ENCODE measurements around the gene MDP1. TPM values are rescaled to one million over a fixed set of nuclear protein-coding genes. Genes with fewer than 3 reads are reported as not detected.

Gene MDP1
- total RNA-seq, 1 donor from 2014 or later: 16.6 TPM

DNA sequence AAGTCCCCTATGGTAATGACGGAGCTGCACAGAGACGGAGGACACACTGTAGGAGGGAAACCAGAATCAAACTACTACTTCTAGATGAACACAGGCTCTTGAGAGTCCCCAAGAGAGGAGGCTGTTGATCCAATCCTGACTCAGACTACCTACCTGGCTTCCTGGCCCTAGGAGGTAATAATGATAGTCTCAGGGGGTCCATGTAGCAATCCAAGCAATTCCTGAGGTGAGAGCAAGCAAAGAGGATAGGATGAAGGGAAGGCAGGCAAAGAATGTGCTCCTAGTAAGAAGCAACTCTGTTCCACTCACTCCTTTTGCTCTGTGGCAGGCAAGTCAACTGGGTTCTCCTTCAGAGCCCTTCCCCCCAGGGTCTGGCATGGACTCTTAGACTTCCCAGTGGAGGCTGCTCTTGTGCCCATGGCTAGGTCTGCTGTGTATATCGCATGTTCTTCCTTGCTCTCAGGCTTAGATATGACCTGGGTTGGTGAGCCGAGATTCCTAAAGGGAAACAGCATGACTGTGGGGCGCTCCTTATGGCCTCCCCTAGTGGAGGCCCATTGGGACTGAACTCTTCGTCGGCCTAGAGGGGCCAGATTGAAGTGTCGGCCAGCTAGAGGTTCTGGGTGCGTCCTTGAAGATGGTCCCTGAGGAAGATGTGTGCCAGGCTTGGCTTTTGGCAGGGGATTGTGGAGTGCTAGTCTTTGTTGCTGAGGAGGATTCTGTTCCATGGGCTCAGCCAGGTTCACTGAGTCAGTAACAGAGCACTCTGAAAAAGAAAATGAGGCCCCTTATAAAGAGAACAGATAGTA is 24.4 kb upstream of the MDP1 start:
- no peaks in the 10 kb centered on the region for H3K27me3 ChIP-seq (ENCODE audit: low read depth)
- peak overlapping the region; percentile 8 for H3K27ac ChIP-seq (replicated peaks)
- H3K9me3 ChIP-seq (replicated peaks): no peaks in the 10 kb centered on the region
- H3K4me3 ChIP-seq: peak overlapping the region; percentile 85
- intact Hi-C loops (cut with micrococcal nuclease): no loop called here
- H3K36me3 ChIP-seq: peaks cover 62% of the 10 kb centered on the region
- DNase-seq: no peak
- TF ChIP-seq, protein P1, sequence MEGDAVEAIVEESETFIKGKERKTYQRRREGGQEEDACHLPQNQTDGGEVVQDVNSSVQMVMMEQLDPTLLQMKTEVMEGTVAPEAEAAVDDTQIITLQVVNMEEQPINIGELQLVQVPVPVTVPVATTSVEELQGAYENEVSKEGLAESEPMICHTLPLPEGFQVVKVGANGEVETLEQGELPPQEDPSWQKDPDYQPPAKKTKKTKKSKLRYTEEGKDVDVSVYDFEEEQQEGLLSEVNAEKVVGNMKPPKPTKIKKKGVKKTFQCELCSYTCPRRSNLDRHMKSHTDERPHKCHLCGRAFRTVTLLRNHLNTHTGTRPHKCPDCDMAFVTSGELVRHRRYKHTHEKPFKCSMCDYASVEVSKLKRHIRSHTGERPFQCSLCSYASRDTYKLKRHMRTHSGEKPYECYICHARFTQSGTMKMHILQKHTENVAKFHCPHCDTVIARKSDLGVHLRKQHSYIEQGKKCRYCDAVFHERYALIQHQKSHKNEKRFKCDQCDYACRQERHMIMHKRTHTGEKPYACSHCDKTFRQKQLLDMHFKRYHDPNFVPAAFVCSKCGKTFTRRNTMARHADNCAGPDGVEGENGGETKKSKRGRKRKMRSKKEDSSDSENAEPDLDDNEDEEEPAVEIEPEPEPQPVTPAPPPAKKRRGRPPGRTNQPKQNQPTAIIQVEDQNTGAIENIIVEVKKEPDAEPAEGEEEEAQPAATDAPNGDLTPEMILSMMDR (IDR thresholded peaks at IDR 0.05; ENCODE audit: borderline replicate concordance): no peak
- peaks cover 62% of the 10 kb centered on the region for H3K4me1 ChIP-seq

DNA sequence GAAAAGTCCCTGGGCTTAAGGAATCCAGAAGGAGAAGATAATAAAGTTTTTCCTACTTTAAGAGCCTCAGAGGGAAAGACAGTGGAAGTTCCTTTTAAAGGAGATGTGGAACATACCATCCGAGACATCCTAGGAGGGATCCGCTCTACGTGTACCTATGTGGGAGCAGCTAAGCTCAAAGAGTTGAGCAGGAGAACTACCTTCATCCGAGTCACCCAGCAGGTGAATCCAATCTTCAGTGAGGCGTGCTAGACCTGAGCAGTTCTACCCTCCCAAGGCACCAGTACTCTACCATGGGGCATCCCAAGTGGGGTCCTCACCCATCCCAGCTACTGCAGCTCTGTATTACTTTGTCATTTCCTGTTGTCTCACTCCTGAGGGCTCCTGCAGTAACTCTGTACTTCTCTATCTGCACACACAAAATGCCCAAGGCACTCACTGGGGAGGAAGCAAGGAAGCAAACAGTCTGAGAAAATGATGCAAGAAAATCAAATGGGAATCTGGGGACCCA is 22.7 kb upstream of the MDP1 start:
- H3K27me3 ChIP-seq (ENCODE audit: low read depth): no peaks in the 10 kb centered on the region
- H3K4me1 ChIP-seq: peaks cover 76% of the 10 kb centered on the region
- peaks cover 66% of the 10 kb centered on the region for H3K36me3 ChIP-seq
- intact Hi-C loops (cut with micrococcal nuclease): no loop called here
- no peak for DNase-seq
- H3K27ac ChIP-seq (replicated peaks): no peak overlapping the region
- H3K4me3 ChIP-seq: no peak overlapping the region
- H3K9me3 ChIP-seq (replicated peaks): no peaks in the 10 kb centered on the region
- TF ChIP-seq, protein P1 (IDR thresholded peaks at IDR 0.05; ENCODE audit: borderline replicate concordance): no peak

DNA sequence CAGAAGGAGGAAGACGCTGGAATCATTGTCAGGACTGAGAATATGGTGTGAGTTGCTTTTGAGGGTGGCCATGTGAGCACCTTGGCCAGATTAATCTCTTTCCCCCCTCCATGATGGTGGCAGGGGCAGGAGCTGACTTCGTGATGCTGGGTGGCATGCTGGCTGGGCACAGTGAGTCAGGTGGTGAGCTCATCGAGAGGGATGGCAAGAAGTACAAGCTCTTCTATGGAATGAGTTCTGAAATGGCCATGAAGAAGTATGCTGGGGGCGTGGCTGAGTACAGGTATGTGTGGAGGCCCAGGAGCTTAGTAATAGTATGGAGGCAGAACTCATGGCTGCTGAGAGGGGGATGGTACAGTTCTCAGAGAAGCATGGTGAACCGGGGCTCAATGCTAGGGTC is 22.3 kb upstream of the MDP1 start:
- no peak for DNase-seq
- Histone ChIP-seq H3K27me3 (ENCODE audit: low read depth) (no peaks in the 10 kb centered on the region), H3K4me3 (no peak overlapping the region), H3K27ac (replicated peaks) (no peak overlapping the region), H3K36me3 (peaks cover 66% of the 10 kb centered on the region), H3K9me3 (replicated peaks) (no peaks in the 10 kb centered on the region), H3K4me1 (peaks cover 76% of the 10 kb centered on the region)
- TF ChIP-seq, protein P1 (IDR thresholded peaks at IDR 0.05; ENCODE audit: borderline replicate concordance): no peak
- intact Hi-C loops (cut with micrococcal nuclease): no loop called here

DNA sequence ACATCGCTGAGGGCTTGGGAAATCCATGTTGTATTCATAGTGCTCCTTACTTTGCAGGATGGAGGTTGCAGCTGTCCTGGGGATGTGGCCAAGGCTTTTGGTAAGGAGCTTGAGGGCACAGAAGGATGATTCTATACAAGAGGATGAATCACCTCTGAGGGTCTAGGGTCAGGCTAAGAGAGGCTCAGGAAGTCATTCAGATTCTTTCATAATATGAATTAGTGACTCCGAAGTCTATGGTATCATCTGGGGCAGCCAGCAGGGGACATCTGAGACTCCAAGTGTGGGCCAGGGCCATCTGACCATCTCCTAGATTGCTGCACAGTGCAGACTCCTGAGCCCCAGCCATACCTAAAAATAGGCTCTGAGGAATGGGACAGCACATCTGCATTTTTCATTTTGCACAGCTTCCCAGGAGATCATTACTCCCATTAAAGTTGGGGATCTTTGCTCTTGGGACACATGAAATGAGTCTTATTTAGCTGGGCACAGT is 21.6 kb upstream of the MDP1 start:
- Histone ChIP-seq H3K36me3 (peaks cover 66% of the 10 kb centered on the region), H3K27me3 (ENCODE audit: low read depth) (no peaks in the 10 kb centered on the region), H3K4me3 (no peak overlapping the region), H3K27ac (replicated peaks) (no peak overlapping the region), H3K9me3 (replicated peaks) (no peaks in the 10 kb centered on the region), H3K4me1 (peaks cover 80% of the 10 kb centered on the region)
- no peak for DNase-seq
- intact Hi-C loops (cut with micrococcal nuclease): no loop called here
- TF ChIP-seq, protein P1 (IDR thresholded peaks at IDR 0.05; ENCODE audit: borderline replicate concordance): no peak

DNA sequence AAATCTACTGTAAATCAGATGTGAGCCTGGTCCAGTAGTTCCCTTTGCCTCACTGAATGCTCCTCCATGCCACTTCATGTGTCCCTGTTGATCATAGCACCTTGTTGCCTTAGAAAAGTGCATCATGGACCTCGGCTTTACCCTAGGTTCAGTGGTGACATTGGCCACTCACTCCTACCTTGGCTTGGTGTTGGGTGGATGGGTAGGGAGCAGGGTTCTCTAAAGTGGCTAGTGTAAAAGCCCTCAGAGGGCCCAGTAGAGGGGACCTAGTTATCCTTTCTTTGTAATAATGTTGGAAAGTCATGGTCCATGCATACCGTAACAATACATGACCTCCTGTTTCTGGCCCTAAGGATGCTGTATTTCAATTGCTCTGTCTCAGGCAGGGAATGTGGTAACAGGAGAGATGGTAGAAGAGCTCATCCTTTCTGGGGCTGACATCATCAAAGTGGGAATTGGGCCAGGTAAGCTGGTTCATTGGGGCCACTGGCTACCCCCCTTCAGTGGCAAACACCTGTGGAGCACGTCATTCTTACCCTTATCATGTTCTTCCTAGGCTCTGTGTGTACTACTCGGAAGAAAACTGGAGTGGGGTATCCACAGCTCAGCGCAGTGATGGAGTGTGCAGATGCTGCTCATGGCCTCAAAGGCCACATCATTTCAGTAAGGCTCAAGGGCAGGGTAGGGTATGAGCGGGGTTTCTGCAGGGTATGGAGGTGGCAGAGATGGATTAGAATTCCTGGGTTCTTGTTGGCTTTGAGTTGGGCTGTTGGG is 21.0 kb upstream of the MDP1 start:
- Histone ChIP-seq H3K9me3 (replicated peaks) (no peaks in the 10 kb centered on the region), H3K4me3 (no peak overlapping the region), H3K27me3 (ENCODE audit: low read depth) (no peaks in the 10 kb centered on the region), H3K27ac (replicated peaks) (no peak overlapping the region), H3K4me1 (peaks cover 81% of the 10 kb centered on the region), H3K36me3 (peaks cover 66% of the 10 kb centered on the region)
- TF ChIP-seq, protein P1 (IDR thresholded peaks at IDR 0.05; ENCODE audit: borderline replicate concordance): no peak
- DNase-seq: no peak
- intact Hi-C loops (cut with micrococcal nuclease): no loop called here
